Endothelial cell of umbilical vein (primary cell): Measurements from ENCODE around the gene C7orf33. TPM values are rescaled to one million over a fixed set of nuclear protein-coding genes. Genes with fewer than 3 reads are reported as not detected.

ENCODE experiments used
- BruUV-seq: library from RNA; stranded (reverse); fragments of 400-500 nt; replicated peaks from 2 replicates; lab custom pipeline; 2021; lab: Mats Ljungman, UMichigan
- CTCF ChIA-PET: fragments of 300-600, 350-600 bp; sonication (Branson Sonifier 250); formaldehyde crosslinking; loops from one replicate; lab custom pipeline; 2021; ENCODE audit warnings: antibody characterized with exemption, inconsistent platforms; lab: Charles Lee
- POLR2A ChIA-PET: fragments of 300-600, 350-600 bp; sonication (Branson Sonifier 250); formaldehyde crosslinking; loops from one replicate; lab custom pipeline; 2021; ENCODE audit warnings: antibody characterized with exemption, inconsistent platforms; lab: Charles Lee
- DNase-seq: peaks from one replicate; pipeline ENCODE4 v3.0.0-alpha.2; 2011; ENCODE audit warnings: low read depth, low spot score
- FAIRE-seq: peaks from 2 replicates; lab custom pipeline; 2011; peaks lifted over from hg19 to GRCh38; lab: Jason Lieb, UNC
- H2AFZ ChIP-seq: 2 replicates; pipeline ENCODE4 v1.6.0; 2012; ENCODE audit warnings: low read depth, low read length, control low read depth, inconsistent platforms
- H3K27ac ChIP-seq: 2 replicates; pipeline ENCODE4 v1.5.1; 2011; ENCODE audit warnings: low read depth, mild to moderate bottlenecking, control low read depth, low read length, moderate library complexity; ENCODE audit not compliant: insufficient read depth
- H3K27me3 ChIP-seq, 2 experiments: 2 replicates each; pipeline versions ENCODE4 v1.6.0 to v1.6.1; 2011; ENCODE audit warnings: low read length in 2 of 2, mixed read lengths in 1 of 2; ENCODE audit not compliant: control insufficient read depth in 2 of 2, insufficient read depth in 2 of 2
- H3K36me3 ChIP-seq, 2 experiments: 2 replicates in 1 of 2; 3 replicates in 1 of 2; pipeline ENCODE4 v1.5.1; 2011; ENCODE audit warnings: low read length in 2 of 2, mild to moderate bottlenecking in 1 of 2, moderate library complexity in 1 of 2; ENCODE audit not compliant: control insufficient read depth in 2 of 2, insufficient read depth in 2 of 2; ENCODE audit errors: extremely low read depth in 1 of 2
- H3K4me1 ChIP-seq: 3 replicates; pipeline ENCODE4 v1.5.1; 2011; ENCODE audit warnings: mild to moderate bottlenecking, low read length; ENCODE audit not compliant: control insufficient read depth, insufficient read depth; ENCODE audit errors: extremely low read depth
- H3K4me2 ChIP-seq: 2 replicates; pipeline ENCODE4 v1.6.1; 2011; ENCODE audit warnings: low read length, control low read depth, mixed read lengths; ENCODE audit not compliant: insufficient read depth
- H3K4me3 ChIP-seq, 3 experiments: fragments of 200-600 bp in 1 of 3; sonication (generic), shearing (Covaris generic) in 1 of 3; replicated peaks in 1 of 3; 2 replicates each; pipeline ENCODE4 v1.5.1; 2011 to 2016; ENCODE audit warnings: control low read depth in 3 of 3, low read length in 3 of 3, mild to moderate bottlenecking in 2 of 3, inconsistent platforms in 1 of 3, low read depth in 1 of 3, moderate library complexity in 1 of 3; ENCODE audit not compliant: insufficient read depth in 1 of 3
- H3K79me2 ChIP-seq: 2 replicates; pipeline ENCODE4 v1.6.0; 2012; ENCODE audit warnings: low read length, inconsistent platforms; ENCODE audit not compliant: control insufficient read depth, insufficient read depth
- H3K9ac ChIP-seq: replicated peaks from 2 replicates; pipeline ENCODE3; 2011; ENCODE audit warnings: low read length, control low read depth; ENCODE audit not compliant: insufficient read depth; ENCODE audit errors: extremely low read depth
- H3K9me1 ChIP-seq: replicated peaks from 3 replicates; pipeline ENCODE4 v1.6.0; 2011; ENCODE audit warnings: mild to moderate bottlenecking, low read length; ENCODE audit not compliant: control insufficient read depth, insufficient read depth; ENCODE audit errors: extremely low read depth
- H3K9me3 ChIP-seq: replicated peaks from 2 replicates; pipeline ENCODE4 v1.5.1; 2012; ENCODE audit warnings: low read length, inconsistent platforms; ENCODE audit not compliant: control insufficient read depth, insufficient read depth
- H4K20me1 ChIP-seq: replicated peaks from 2 replicates; pipeline ENCODE3; 2011; ENCODE audit warnings: mild to moderate bottlenecking, low read length; ENCODE audit not compliant: control insufficient read depth, insufficient read depth; ENCODE audit errors: extremely low read depth
- EZH2 ChIP-seq: IDR thresholded peaks from 2 replicates; pipeline ENCODE4 v1.6.1; 2012; ENCODE audit warnings: borderline replicate concordance, low read depth, mild to moderate bottlenecking, moderate library complexity, low read length, inconsistent platforms; ENCODE audit not compliant: severe bottlenecking
- FOS ChIP-seq: IDR thresholded peaks from 2 replicates; pipeline ENCODE4 v1.6.1; 2011; ENCODE audit warnings: mild to moderate bottlenecking, low read length, moderate library complexity, borderline replicate concordance; ENCODE audit not compliant: insufficient read depth
- GATA2 ChIP-seq: IDR thresholded peaks from 2 replicates; pipeline ENCODE4 v1.7.0; 2011; ENCODE audit warnings: low read depth, mild to moderate bottlenecking, moderate library complexity, mixed read lengths, low read length; ENCODE audit not compliant: insufficient read length, insufficient read depth
- JUN ChIP-seq: IDR thresholded peaks from 2 replicates; pipeline ENCODE4 v1.6.1; 2011; ENCODE audit warnings: borderline replicate concordance, low read depth; ENCODE audit not compliant: insufficient read length, insufficient read depth
- MYC ChIP-seq: IDR thresholded peaks from one replicate; pipeline ENCODE4 v1.6.1; 2011; ENCODE audit warnings: mild to moderate bottlenecking, low read depth, low read length
- POLR2A ChIP-seq: IDR thresholded peaks from 2 replicates; pipeline ENCODE4 v1.6.1; 2012; ENCODE audit warnings: low read depth, mild to moderate bottlenecking, control low read depth, low read length
- POLR2AphosphoS5 ChIP-seq: IDR thresholded peaks from 2 replicates; pipeline ENCODE4 v1.6.1; 2012; ENCODE audit warnings: low read depth, mild to moderate bottlenecking, control low read depth, low read length, moderate library complexity; ENCODE audit not compliant: insufficient read depth
- dilution Hi-C: fragments of 300-500 bp; cut with MboI; formaldehyde crosslinking; loops from one replicate; pipeline ENCODE4 v1.15.0; 2019; ENCODE audit warnings: low sequenced_read_pairs; ENCODE audit not compliant: extremely low pct_ligation_motif_present
- intact Hi-C: fragments of 100-400 bp; cut with micrococcal nuclease; formaldehyde crosslinking; loops from one replicate; pipeline ENCODE4 v1.10.0; 2022
- polyA plus RNA-seq, 4 experiments: library from polyadenylated mRNA; depleted of rRNA in 3 of 4; stranded (reverse) in 3 of 4; unstranded in 1 of 4; fragments of >200 nt; gene quantifications; 2 replicates each; pipeline versions ENCODE4 v1.2.1 to v1.2.3, GENCODE V29; 2011 to 2012; ENCODE audit warnings: missing spikeins in 1 of 4
- total RNA-seq: library from RNA; stranded (reverse); gene quantifications from 2 replicates; pipeline ENCODE4 v1.2.3, GENCODE V29; 2021
- TF ChIP-seq, protein P1 (sequence below): IDR thresholded peaks from 2 replicates; pipeline ENCODE4 v1.6.1; 2011; ENCODE audit not compliant: insufficient read depth, insufficient read length
- TF ChIP-seq, protein P2 (sequence below), 2 donors: IDR thresholded peaks; 1 replicate in 1 of 2; 2 replicates in 1 of 2; pipeline ENCODE4 v1.5.1; 2011; ENCODE audit warnings: low read length in 2 of 2, mild to moderate bottlenecking in 2 of 2, moderate library complexity in 2 of 2, control low read depth in 1 of 2, inconsistent platforms in 1 of 2, low read depth in 1 of 2; ENCODE audit not compliant: insufficient read depth in 1 of 2; ENCODE audit errors: extremely low read depth in 1 of 2

C7orf33 gene
- total and polyA plus RNA-seq, 2 donors (not counting 3 experiments of a cell fraction or from before 2014, with no cell fraction given) = not detected

DNA sequence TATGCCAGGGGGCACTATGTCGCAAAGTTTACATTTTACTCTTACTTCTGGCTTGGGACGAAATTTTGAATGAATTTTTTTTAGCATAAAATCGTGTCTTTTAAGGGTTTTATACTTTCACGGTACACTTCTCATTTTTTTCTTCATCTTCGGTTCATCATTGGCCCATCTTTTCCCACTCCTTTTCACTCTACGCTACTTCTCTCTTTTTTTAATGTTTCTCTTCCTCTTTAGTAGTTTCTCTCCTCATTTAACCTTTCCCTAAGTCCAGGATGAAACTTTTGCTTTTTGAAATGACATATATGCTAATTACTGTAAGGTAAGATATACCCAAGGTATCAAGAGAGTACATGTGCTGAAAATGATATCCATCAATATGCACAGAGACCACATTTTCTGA, 39.5 kb downstream of the C7orf33 start:
- Histone ChIP-seq H2AFZ (no peak overlapping the region), H3K4me2 (no peak overlapping the region), H3K79me2 (no peaks in the 10 kb centered on the region), H3K4me3 (no peak overlapping the region), H3K27ac (no peak overlapping the region), H3K9me3 (no peaks in the 10 kb centered on the region), H3K4me1 (no peaks in the 10 kb centered on the region), H3K36me3 (no peaks in the 10 kb centered on the region), H3K9ac (no peak overlapping the region), H4K20me1 (no peaks in the 10 kb centered on the region), H3K27me3 (no peaks in the 10 kb centered on the region), H3K9me1 (no peaks in the 10 kb centered on the region)
- dilution Hi-C loops (no loop called here), intact Hi-C loops (no loop called here)
- DNase-seq (no peak), FAIRE-seq (no peak)
- ChIA-PET POLR2A (no interaction called here), CTCF (no interaction called here)
- BruUV-seq = no TSS peak
- TF ChIP-seq POLR2A = no peak
- TF ChIP-seq EZH2 = no peak
- TF ChIP-seq, protein P1, sequence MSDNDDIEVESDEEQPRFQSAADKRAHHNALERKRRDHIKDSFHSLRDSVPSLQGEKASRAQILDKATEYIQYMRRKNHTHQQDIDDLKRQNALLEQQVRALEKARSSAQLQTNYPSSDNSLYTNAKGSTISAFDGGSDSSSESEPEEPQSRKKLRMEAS = no peak
- TF ChIP-seq FOS = no peak

DNA sequence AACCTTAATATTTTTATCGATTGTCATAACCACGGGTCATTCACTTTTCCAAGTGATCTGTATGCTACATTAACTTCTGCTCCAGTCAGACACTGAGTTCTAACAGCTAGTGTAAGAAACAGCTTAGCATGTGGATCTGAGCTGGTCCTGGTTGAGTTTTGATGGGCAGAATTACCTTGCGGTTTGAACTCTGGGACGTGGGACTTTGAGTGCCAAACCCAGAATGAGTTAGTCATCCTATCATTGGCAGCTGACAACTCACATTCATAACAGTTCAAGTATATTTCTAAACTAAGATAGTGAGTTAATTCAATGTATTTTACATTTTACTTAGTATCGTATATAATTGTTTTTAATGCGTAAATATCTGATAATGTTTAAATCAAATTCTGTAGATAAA, 43.2 kb downstream of the C7orf33 start:
- intact Hi-C loops (no loop called here), dilution Hi-C loops (no loop called here)
- Histone ChIP-seq H4K20me1 (no peaks in the 10 kb centered on the region), H3K79me2 (no peaks in the 10 kb centered on the region), H3K36me3 (no peaks in the 10 kb centered on the region), H2AFZ (no peak overlapping the region), H3K4me1 (no peaks in the 10 kb centered on the region), H3K9me3 (no peaks in the 10 kb centered on the region), H3K9me1 (no peaks in the 10 kb centered on the region), H3K27ac (no peak overlapping the region), H3K27me3 (no peaks in the 10 kb centered on the region), H3K4me2 (no peak overlapping the region), H3K4me3 (no peak overlapping the region), H3K9ac (no peak overlapping the region)
- ChIA-PET POLR2A (no interaction called here), CTCF (no interaction called here)
- DNase-seq (no peak), FAIRE-seq (no peak)
- no TSS peak for BruUV-seq
- TF ChIP-seq JUN = no peak
- TF ChIP-seq, protein P1 = no peak
- TF ChIP-seq, protein P2, sequence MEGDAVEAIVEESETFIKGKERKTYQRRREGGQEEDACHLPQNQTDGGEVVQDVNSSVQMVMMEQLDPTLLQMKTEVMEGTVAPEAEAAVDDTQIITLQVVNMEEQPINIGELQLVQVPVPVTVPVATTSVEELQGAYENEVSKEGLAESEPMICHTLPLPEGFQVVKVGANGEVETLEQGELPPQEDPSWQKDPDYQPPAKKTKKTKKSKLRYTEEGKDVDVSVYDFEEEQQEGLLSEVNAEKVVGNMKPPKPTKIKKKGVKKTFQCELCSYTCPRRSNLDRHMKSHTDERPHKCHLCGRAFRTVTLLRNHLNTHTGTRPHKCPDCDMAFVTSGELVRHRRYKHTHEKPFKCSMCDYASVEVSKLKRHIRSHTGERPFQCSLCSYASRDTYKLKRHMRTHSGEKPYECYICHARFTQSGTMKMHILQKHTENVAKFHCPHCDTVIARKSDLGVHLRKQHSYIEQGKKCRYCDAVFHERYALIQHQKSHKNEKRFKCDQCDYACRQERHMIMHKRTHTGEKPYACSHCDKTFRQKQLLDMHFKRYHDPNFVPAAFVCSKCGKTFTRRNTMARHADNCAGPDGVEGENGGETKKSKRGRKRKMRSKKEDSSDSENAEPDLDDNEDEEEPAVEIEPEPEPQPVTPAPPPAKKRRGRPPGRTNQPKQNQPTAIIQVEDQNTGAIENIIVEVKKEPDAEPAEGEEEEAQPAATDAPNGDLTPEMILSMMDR (IDR thresholded peaks at IDR 0.05; ENCODE audit: extremely low read depth in 1 of 2, insufficient read depth in 1 of 2, low read depth in 1 of 2, low read length in 2 of 2) = no peak
- TF ChIP-seq FOS = no peak
- TF ChIP-seq EZH2 = no peak
- no peak for TF ChIP-seq MYC
- no peak for TF ChIP-seq GATA2
- no peak for TF ChIP-seq POLR2AphosphoS5
- TF ChIP-seq POLR2A = no peak
